ENCODE results near the gene R3HDM1. TPM values are rescaled to one million over a fixed set of nuclear protein-coding genes. Genes with fewer than 3 reads are reported as not detected.

R3HDM1 gene
- total and polyA plus RNA-seq, 2 of the 4 experiments (the other 2 are of a cell fraction): 5.9 to 38.1 TPM

GRCh38 chr2:135629520-135629919 lies 98.2 kb downstream of the R3HDM1 start:
- Histone ChIP-seq H3K18ac (ENCODE audit: low read depth, low read length) (no peak overlapping the region), H2BK15ac (ENCODE audit: low read depth, low read length) (no peak overlapping the region), H4K20me1 (ENCODE audit: insufficient read depth, low read length) (no peaks in the 10 kb centered on the region), H2AK9ac (replicated peaks; ENCODE audit: low read depth, low read length, poor library complexity) (no peak overlapping the region), H3K4me2 (ENCODE audit: low read depth, low read length) (no peak overlapping the region), H4K8ac (ENCODE audit: low read depth in 2 of 2, low read length in 2 of 2) (no peak overlapping the region), H2AFZ (replicated peaks; ENCODE audit: low read length, poor library complexity) (no peak overlapping the region), H3K9me1 (ENCODE audit: insufficient read depth, low read length) (no peaks in the 10 kb centered on the region), H2BK20ac (ENCODE audit: low read depth, low read length) (no peak overlapping the region), H3K9me3 (ENCODE audit: control insufficient read depth, insufficient read depth, low read length) (no peaks in the 10 kb centered on the region), H4K5ac (ENCODE audit: low read depth, low read length) (no peak overlapping the region), H2BK5ac (ENCODE audit: low read depth, low read length, poor library complexity, severe bottlenecking) (no peak overlapping the region), H2BK120ac (ENCODE audit: low read depth, low read length) (no peak overlapping the region), H3K4ac (ENCODE audit: low read depth, low read length) (no peak overlapping the region), H3K9ac (ENCODE audit: low read depth, low read length) (no peak overlapping the region), H3K36me3 (ENCODE audit: control insufficient read depth, insufficient read depth, low read length) (0 out of 2 replicates have a peak, but pooled peaks cover 2% of the 10 kb centered on the region), H3K4me1 (ENCODE audit: control insufficient read depth, insufficient read depth, low read length) (no peaks in the 10 kb centered on the region), H3K4me3 (ENCODE audit: insufficient read depth, low read depth, low read length) (no peak overlapping the region), H4K91ac (ENCODE audit: insufficient read depth, low read depth, low read length) (no peak overlapping the region), H2AK5ac (ENCODE audit: low read depth, low read length) (no peak overlapping the region), H3K79me1 (ENCODE audit: low read depth in 1 of 2, low read length in 2 of 2) (no peaks in the 10 kb centered on the region), H3K23ac (ENCODE audit: low read depth, low read length) (no peak overlapping the region), H3K27me3 (ENCODE audit: control insufficient read depth, insufficient read depth, low read length) (no peaks in the 10 kb centered on the region), H3K27ac (ENCODE audit: insufficient read depth, low read length) (no peak overlapping the region), H3K56ac (ENCODE audit: extremely low read depth, insufficient read depth, low read length) (no peak overlapping the region), H3K14ac (replicated peaks; ENCODE audit: low read depth, low read length) (no peak overlapping the region)
- in situ Hi-C loops (cut with MboI; ENCODE audit: low sequenced_read_pairs): no loop called here
- intact Hi-C loops (cut with micrococcal nuclease): no loop called here
- CTCF ChIA-PET: no interaction called here
- DNase-seq (no peak), ATAC-seq (ENCODE audit: low read depth) (no peak)
- POLR2A ChIA-PET (ENCODE audit: unreplicated experiment): no interaction called here
- no peak for TF ChIP-seq FOS (IDR thresholded peaks at IDR 0.05; ENCODE audit: low read depth, low read length)
- TF ChIP-seq CEBPB (IDR thresholded peaks at IDR 0.05; ENCODE audit: low read depth, low read length): no peak
- TF ChIP-seq CTCF (conservative IDR thresholded peaks at IDR 0.05; ENCODE audit: low read depth, low read length): no peak
- TF ChIP-seq ELK1 (IDR thresholded peaks at IDR 0.05; ENCODE audit: borderline replicate concordance, low read depth, low read length): no peak
- no peak for TF ChIP-seq RAD21 (IDR thresholded peaks at IDR 0.05; ENCODE audit: low read length)
- TF ChIP-seq MXI1 (IDR thresholded peaks at IDR 0.05; ENCODE audit: borderline replicate concordance, low read depth, low read length): no peak
- no peak for TF ChIP-seq BHLHE40 (IDR thresholded peaks at IDR 0.05; ENCODE audit: low read depth, low read length)
- no peak for TF ChIP-seq MAFK (IDR thresholded peaks at IDR 0.05; ENCODE audit: low read depth, low read length)
- TF ChIP-seq POLR2A (IDR thresholded peaks at IDR 0.05; ENCODE audit: low read depth, low read length): no peak
- TF ChIP-seq RCOR1 (IDR thresholded peaks at IDR 0.05; ENCODE audit: insufficient replicate concordance, low read length): no peak
- BruUV-seq (replicated peaks): no TSS peak
- dilution Hi-C loops (cut with HindIII; ENCODE audit: low sequenced_read_pairs, unreplicated experiment): no loop called here
